Stimulated activated CD8-positive, alpha-beta memory T cell treated with anti-CD3 and anti-CD28 coated beads, Interleukin-7, amount 100 ng/mL, for 4 hours (primary cell): ENCODE measurements around the gene ELF4.
A peak's percentile ranks its signal among the peaks of the same experiment; 100 is the strongest.

Experiments
- DNase-seq, 2 donors: peaks; one replicate each; pipeline ENCODE4 v3.0.0-alpha.2; 2020; ENCODE audit warnings: low read depth in 2 of 2

The ELF4 gene

DNA sequence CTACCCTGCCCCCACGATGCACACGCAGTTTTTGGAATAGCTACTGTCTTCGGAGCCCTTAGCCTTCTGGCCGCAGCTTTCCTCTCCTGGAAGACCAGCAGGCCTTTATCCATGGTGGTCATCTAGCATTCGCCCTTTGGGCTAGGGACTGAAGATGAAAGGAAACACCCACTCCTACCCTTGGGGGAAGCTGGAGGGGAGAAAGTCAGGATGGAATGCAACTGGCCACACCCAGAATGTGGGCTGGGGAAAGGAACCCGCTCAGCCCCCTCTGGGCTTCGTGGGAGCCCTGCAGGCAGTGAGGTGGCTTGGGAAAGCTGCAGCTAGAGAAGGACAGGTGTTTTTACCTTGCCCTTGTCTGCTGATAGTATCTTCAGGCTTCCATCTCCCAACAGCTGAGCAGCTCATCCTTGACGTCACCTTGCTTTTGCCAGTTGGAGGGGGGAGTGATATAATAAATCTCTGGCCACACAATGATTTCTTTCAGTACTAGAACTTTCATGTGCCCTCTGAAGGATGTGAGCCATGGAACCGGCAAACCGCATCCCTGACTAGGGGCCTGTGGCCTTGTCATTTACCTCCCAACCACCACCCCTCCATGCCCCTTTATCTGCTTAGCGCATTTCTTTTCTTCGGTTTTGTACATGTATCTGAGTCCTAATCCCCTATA is 59.0 kb downstream of the ELF4 start:
- DNase-seq: no peak

- no peak for DNase-seq
Observed at GRCh38 chrX:130049821-130050220, 60.5 kb downstream of the ELF4 start.

DNA sequence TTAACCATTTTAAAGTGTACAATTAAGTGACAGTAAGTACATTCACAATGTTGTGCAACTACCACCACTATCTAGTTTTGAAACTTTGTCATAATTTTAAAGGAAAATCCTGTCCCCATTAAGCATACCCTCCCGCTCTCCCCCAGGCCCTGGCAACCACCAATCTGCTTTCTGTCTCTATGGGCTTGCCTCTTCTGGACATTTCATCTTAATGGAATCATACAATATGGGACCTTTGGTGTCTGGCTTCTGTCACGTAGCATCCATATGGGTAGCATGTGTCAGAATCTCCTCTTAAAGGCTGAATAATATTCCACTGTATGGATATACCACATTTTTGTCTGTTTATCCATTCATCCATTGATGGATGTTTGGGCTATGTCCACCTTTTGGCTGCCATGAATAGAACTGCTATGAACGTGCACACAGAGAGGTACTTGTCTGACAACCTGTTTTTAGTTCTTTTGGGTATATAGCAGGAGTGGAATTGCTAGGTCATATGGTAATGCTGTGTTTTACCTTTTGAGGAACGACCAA is 61.5 kb downstream of the ELF4 start:
- DNase-seq: no peak

- DNase-seq: no peak
Observed at GRCh38 chrX:130047416-130047815, 62.9 kb downstream of the ELF4 start.

GRCh38 chrX:130039847-130040246 is 70.5 kb downstream of the ELF4 start:
- no peak for DNase-seq

GRCh38 chrX:130034178-130034577 is 76.1 kb downstream of the ELF4 start:
- no peak for DNase-seq

DNA sequence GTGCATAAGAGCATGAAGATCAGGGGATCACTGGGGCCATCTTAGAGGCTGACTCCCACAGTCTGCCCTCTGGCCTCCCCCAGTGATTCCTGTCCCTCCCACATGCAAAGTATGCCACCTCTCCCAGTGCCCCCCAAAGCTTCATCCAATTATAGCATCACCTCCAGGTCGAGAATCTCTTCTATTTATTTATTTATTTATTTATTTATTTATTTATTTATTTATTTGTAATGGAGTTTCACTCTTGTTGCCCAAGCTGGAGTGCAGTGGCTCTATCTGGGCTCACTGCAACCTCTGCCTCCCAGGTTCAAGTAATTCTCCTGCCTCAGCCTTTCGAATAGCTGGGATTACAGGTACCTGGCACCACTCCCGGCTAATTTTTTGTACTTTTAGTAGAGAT is 77.7 kb downstream of the ELF4 start:
- DNase-seq: no peak

- no peak for DNase-seq
Observed at GRCh38 chrX:130030826-130031225, 79.5 kb downstream of the ELF4 start.

DNA sequence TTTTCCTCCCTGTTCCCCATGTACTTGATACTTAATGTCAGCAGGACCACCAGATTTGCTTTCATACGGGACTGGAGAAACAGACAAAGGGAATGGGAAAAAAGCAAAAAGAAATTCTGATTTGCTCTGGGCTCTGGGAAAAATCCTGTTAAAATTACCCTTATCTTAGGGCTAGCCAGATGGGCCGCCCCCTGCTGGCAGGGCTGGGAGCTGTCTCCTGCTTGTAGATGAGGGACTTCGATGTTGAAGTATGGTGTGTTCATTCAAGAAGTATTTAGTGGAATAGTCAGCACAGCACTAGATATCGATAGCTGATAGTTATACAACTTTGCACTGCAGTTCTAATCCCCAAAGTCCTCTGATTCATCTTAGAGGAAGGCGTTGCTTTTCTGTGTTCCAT is 82.1 kb downstream of the ELF4 start:
- DNase-seq: peak; percentile 1 to 32

DNA sequence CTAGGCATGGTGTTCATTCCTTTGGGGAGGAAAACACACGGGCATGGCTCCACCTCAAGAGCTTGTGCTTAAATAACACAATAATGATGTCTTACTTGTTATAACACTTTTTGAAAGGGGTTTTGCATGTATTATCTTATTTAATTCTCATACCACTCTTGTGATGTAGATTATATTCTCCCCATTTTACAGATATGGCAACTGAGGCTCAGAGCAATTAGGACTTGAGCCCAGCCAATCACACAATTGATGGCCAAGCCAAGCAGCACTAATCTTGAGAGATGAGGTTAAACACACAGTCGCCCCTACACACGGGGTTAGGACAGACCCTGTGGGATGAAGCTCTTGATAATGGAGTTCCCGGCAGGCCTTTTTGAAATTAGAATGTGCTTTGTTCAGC is 82.7 kb downstream of the ELF4 start:
- no peak for DNase-seq

- DNase-seq: no peak
Observed at GRCh38 chrX:130025256-130025655, 85.0 kb downstream of the ELF4 start.

DNA sequence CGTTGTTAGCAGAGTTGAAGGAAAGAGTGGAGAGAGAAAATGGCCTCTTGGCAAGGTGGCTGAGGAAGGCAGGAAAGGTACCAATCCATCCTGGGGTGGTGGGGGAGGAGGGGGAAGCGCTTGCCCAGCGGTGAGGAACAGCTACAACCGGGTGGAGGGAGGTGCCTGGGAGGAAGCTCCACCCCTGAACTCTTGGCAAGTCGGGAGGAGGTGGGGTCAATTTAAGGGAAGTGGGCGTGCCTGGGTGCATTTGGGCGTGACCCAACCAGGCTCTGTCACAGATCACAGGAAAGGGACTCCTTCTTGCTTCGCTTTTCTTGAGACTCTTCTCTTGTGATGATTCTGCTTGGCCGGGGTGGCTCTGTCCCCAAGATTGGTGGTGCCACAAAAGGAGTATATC is 86.2 kb downstream of the ELF4 start:
- DNase-seq: peak; percentile 62 to 67

- no peak for DNase-seq
Observed at GRCh38 chrX:130020661-130021324, 89.5 kb downstream of the ELF4 start.

- DNase-seq: no peak
Observed at GRCh38 chrX:130018143-130018542, 92.2 kb downstream of the ELF4 start.

- DNase-seq: no peak
Observed at GRCh38 chrX:130015181-130015580, 95.1 kb downstream of the ELF4 start.
